Skeletal muscle satellite cell (primary cell): ENCODE measurements around the gene PASK.

Experiments
- H3K27me3 ChIP-seq: 2 replicates; pipeline ENCODE4 v1.7.0; 2013; ENCODE audit warnings: low read length; ENCODE audit not compliant: control insufficient read depth, insufficient read depth
- H3K36me3 ChIP-seq: 2 replicates; pipeline ENCODE4 v1.7.0; 2013; ENCODE audit warnings: mild to moderate bottlenecking, control low read depth, low read length; ENCODE audit not compliant: insufficient read depth
- H3K4me1 ChIP-seq: 2 replicates; pipeline ENCODE4 v1.7.0; 2013; ENCODE audit warnings: low read length; ENCODE audit not compliant: control insufficient read depth, insufficient read depth
- H3K4me2 ChIP-seq: 2 replicates; pipeline ENCODE4 v1.7.0; 2013; ENCODE audit warnings: mild to moderate bottlenecking, low read length
- H3K4me3 ChIP-seq: 2 replicates; pipeline ENCODE4 v1.7.0; 2013; ENCODE audit warnings: low read length
- H3K9ac ChIP-seq: 2 replicates; pipeline ENCODE4 v1.7.0; 2013; ENCODE audit warnings: mild to moderate bottlenecking, low read depth, low read length, moderate library complexity
- H3K9me3 ChIP-seq: replicated peaks from 2 replicates; pipeline ENCODE4 v1.7.0; 2013; ENCODE audit warnings: mild to moderate bottlenecking, control low read depth, low read length

Gene PASK

DNA sequence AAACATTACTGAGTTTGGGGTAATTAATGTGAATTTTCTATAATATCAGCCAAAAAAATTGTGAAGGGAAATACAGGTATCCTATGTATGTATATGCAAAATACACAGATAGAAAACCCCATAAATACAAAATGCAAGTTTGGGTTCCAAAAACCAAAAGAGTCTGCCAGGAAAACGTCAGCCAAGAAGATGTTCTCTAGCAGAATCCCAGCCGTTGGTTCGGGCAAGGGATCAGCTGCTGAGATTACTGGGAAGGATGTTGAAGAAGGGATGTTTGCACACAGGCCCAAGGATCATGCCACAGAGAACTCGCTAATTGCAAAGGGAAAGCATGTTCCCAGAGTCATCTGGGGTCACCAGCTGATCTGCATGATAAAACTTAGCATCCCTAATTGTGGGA, 29.7 kb upstream of the PASK start:
- H3K36me3 ChIP-seq, result peaks cover 28% of the 10 kb centered on the region
- H3K9ac ChIP-seq, result no peak overlapping the region
- no peaks in the 10 kb centered on the region for H3K27me3 ChIP-seq
- H3K9me3 ChIP-seq, result no peaks in the 10 kb centered on the region
- no peak overlapping the region for H3K4me3 ChIP-seq
- no peaks in the 10 kb centered on the region for H3K4me1 ChIP-seq
- no peak overlapping the region for H3K4me2 ChIP-seq

- no peak overlapping the region for H3K4me2 ChIP-seq
- H3K4me1 ChIP-seq, result no peaks in the 10 kb centered on the region
- no peak overlapping the region for H3K4me3 ChIP-seq
- no peak overlapping the region for H3K9ac ChIP-seq
- H3K9me3 ChIP-seq, result no peaks in the 10 kb centered on the region
- H3K27me3 ChIP-seq, result no peaks in the 10 kb centered on the region
- peaks cover 28% of the 10 kb centered on the region for H3K36me3 ChIP-seq
Observed at GRCh38 chr2:241177526-241178334, 28.5 kb upstream of the PASK start.

DNA sequence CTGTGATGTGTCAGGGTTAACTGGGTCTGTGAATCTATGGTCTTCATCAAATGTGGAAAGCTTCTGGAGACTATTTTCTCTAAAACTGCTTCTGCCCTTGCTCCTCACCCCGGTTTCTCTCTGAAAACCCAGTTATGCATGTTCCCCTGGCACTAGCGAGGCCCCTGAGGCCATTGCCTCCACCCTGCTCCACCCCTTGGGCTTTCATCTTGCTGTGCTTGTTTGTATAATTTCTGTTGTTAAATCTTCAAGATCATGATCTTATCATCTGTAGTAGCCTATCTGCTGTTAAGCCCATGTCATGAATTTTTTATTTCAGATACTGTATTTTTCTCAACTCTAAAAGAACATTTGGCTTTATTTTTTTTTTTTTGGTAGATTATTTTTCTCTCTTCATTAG, 24.3 kb upstream of the PASK start:
- Histone ChIP-seq H3K9ac (no peak overlapping the region), H3K36me3 (peaks cover 41% of the 10 kb centered on the region), H3K4me3 (no peak overlapping the region)

DNA sequence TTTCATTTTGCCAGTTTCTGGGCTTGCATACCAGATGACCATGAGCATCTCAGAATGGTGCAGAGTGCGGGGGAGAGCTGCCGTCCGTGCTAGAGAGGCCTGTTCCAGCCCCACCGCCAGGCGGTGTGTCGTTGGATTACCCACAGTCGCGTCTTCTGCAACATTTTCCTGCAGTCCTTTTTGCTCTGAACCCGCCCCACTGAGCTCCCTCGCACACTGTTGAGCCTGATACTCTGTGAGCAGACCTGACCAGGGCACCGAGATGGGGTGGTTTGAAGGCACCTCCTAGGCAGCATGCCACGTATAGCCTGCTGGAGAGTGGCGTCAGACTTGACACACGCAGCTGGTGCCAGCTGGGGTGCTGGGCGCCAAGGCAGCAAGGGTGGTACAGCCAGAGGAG, 19.1 kb upstream of the PASK start:
- H3K4me1 ChIP-seq, result peaks cover 6% of the 10 kb centered on the region
- H3K9me3 ChIP-seq, result peaks cover 6% of the 10 kb centered on the region
- no peak overlapping the region for H3K4me3 ChIP-seq
- H3K4me2 ChIP-seq, result no peak overlapping the region
- no peaks in the 10 kb centered on the region for H3K27me3 ChIP-seq
- H3K36me3 ChIP-seq, result peaks cover 69% of the 10 kb centered on the region
- H3K9ac ChIP-seq, result no peak overlapping the region

More for the DNA sequence above, 24.3 kb upstream of the PASK start:
- Histone ChIP-seq H3K27me3 (no peaks in the 10 kb centered on the region), H3K4me1 (no peaks in the 10 kb centered on the region), H3K4me2 (no peak overlapping the region), H3K9me3 (peaks cover 6% of the 10 kb centered on the region)

GRCh38 chr2:241163601-241164118, 14.4 kb upstream of the PASK start:
- Histone ChIP-seq H3K9me3 (no peaks in the 10 kb centered on the region), H3K4me2 (no peak overlapping the region), H3K36me3 (peaks cover 59% of the 10 kb centered on the region), H3K9ac (no peak overlapping the region), H3K4me3 (no peak overlapping the region), H3K27me3 (no peaks in the 10 kb centered on the region), H3K4me1 (peaks cover 28% of the 10 kb centered on the region)

- H3K36me3 ChIP-seq, result peaks cover 48% of the 10 kb centered on the region
- H3K4me2 ChIP-seq, result peak overlapping the region; percentile 39
- H3K9me3 ChIP-seq, result no peaks in the 10 kb centered on the region
- H3K4me1 ChIP-seq, result peaks cover 46% of the 10 kb centered on the region
- H3K4me3 ChIP-seq, result peak overlapping the region; percentile 35
- no peak overlapping the region for H3K9ac ChIP-seq
- H3K27me3 ChIP-seq, result no peaks in the 10 kb centered on the region
Observed at GRCh38 chr2:241161646-241162281, 12.5 kb upstream of the PASK start.

DNA sequence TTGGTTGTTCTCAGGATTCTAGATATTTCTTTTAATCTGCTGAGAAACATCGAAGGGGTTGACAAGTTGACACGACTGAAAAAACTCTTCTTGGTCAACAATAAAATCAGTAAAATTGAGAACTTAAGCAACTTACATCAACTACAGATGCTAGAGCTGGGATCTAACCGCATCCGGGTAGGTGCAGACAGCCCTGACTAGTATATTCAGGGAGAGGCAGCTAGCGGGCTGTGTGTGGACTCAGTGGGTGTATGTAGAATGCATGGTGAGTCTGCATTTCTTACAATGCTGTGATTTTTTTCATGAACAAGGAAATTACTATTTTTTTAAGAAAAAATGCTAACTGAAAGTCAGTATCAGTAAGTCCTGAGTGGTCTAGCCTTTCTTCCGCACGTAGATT, 11.0 kb upstream of the PASK start:
- H3K9me3 ChIP-seq, result no peaks in the 10 kb centered on the region
- no peaks in the 10 kb centered on the region for H3K27me3 ChIP-seq
- H3K4me1 ChIP-seq, result peaks cover 48% of the 10 kb centered on the region
- H3K4me3 ChIP-seq, result no peak overlapping the region
- peaks cover 40% of the 10 kb centered on the region for H3K36me3 ChIP-seq
- H3K9ac ChIP-seq, result no peak overlapping the region
- H3K4me2 ChIP-seq, result no peak overlapping the region

DNA sequence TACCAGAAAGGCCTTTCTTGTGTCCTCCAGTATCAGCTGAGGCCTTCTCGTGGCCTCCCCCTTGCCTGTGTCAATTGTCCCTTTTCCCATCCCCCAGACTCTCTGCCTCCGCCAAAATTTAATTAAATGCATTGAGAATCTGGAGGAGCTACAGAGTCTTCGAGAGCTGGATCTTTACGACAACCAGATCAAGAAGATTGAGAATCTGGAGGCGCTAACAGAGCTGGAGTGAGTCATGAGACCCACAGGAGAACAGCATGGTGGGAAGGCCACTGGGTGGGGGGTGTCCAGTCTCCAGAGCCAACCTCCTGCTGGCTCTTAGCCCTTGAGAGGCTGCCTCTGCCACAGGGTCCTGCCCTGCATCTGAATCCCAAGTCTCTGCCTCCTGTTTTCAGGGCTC, 9.8 kb upstream of the PASK start:
- Histone ChIP-seq H3K27me3 (no peaks in the 10 kb centered on the region), H3K9me3 (no peaks in the 10 kb centered on the region), H3K9ac (no peak overlapping the region), H3K4me3 (no peak overlapping the region), H3K4me2 (no peak overlapping the region), H3K4me1 (peaks cover 48% of the 10 kb centered on the region), H3K36me3 (peaks cover 40% of the 10 kb centered on the region)

DNA sequence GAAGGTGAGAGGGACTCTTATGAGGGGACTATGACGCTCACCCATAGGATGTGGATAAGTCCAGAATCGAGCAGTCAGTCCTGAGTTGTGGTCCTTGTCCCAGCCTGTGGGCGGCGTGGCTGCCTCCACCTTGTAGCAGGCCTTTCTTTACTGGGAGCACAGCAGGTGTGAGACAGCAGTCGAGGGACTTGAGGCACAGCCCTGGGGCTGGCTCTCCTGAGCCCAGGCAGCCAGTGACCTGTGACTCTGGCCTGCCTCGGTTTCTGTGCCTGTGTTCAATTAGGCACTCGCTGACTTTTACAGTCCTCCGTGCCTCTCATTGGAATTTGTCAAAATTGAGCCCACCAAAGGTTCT, 9.3 kb upstream of the PASK start:
- H3K9me3 ChIP-seq, result no peaks in the 10 kb centered on the region
- no peaks in the 10 kb centered on the region for H3K27me3 ChIP-seq
- peaks cover 35% of the 10 kb centered on the region for H3K36me3 ChIP-seq
- H3K9ac ChIP-seq, result no peak overlapping the region
- peaks cover 47% of the 10 kb centered on the region for H3K4me1 ChIP-seq
- H3K4me3 ChIP-seq, result no peak overlapping the region
- H3K4me2 ChIP-seq, result no peak overlapping the region

- peaks cover 44% of the 10 kb centered on the region for H3K4me1 ChIP-seq
- H3K4me3 ChIP-seq, result no peak overlapping the region
- peak overlapping the region; percentile 37 for H3K4me2 ChIP-seq
- H3K9me3 ChIP-seq, result no peaks in the 10 kb centered on the region
- H3K27me3 ChIP-seq, result no peaks in the 10 kb centered on the region
- no peak overlapping the region for H3K9ac ChIP-seq
- H3K36me3 ChIP-seq, result peaks cover 31% of the 10 kb centered on the region
Observed at GRCh38 chr2:241157841-241158545, 8.7 kb upstream of the PASK start.

GRCh38 chr2:241156971-241157441, 7.7 kb upstream of the PASK start:
- Histone ChIP-seq H3K4me1 (peaks cover 39% of the 10 kb centered on the region), H3K9ac (peak overlapping the region; percentile 12)

More at GRCh38 chr2:241156971-241157441, 7.7 kb upstream of the PASK start:
- Histone ChIP-seq H3K4me3 (no peak overlapping the region), H3K9me3 (no peaks in the 10 kb centered on the region), H3K27me3 (no peaks in the 10 kb centered on the region), H3K36me3 (peaks cover 29% of the 10 kb centered on the region), H3K4me2 (peak overlapping the region; percentile 37)
